Prostate gland (tissue), 2 donors: Measurements from ENCODE around the gene CUX1.

Experiments
- POLR2A ChIP-seq: fragments of 450-650 bp; IDR thresholded peaks from one replicate; pipeline ENCODE4 v1.6.1; 2016; ENCODE audit warnings: antibody characterized with exemption, mild to moderate bottlenecking
- POLR2AphosphoS5 ChIP-seq: sonication (generic); formaldehyde crosslinking; IDR thresholded peaks from one replicate; pipeline ENCODE4 v1.6.1; 2017; ENCODE audit warnings: antibody characterized with exemption
- TF ChIP-seq, protein P1 (sequence below), 4 experiments: fragments of 200-600 bp in 2 of 4; fragments of 450-650 bp in 2 of 4; sonication (generic) in 2 of 4; IDR thresholded peaks; 1 replicate in 3 of 4; 2 replicates in 1 of 4; pipeline ENCODE4 v1.5.1; 2016 to 2019; ENCODE audit warnings: antibody characterized with exemption in 4 of 4, mild to moderate bottlenecking in 2 of 4, moderate library complexity in 2 of 4

DNA sequence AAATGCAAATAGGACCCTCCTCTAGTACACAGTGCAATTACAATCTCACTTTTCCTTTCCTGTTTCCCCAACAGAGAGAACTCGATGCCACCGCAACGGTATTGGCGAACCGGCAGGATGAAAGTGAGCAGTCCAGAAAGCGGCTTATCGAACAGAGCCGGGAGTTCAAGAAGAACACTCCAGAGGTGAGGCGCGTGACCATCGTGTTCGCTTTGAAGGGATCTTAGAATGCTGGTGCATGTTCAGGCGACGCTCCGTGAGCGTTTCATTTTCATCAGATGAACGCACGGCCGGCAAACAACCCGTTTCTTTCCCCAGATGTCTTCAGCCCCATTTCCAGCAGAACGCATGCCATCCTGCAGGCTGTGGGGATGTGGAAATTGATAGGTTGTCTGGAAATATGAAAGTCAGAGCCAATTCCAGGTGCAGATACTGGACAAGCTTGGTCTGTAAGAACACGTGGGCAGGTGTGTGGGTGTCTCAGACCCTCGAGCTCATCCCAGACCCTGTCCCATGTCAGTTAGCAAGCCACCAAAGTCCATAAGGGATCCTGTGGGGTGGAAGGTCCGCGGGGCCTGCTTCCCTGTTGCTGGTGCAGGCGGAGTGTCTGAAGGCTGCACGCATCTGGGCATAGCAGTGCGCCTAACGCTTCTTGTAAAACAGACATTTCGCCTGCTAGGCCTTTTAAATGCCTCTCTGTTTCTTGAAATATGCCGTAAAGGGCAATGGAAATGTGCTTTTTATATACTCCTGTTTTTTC lies 98.8 kb downstream of the CUX1 start:
- TF ChIP-seq, protein P1, sequence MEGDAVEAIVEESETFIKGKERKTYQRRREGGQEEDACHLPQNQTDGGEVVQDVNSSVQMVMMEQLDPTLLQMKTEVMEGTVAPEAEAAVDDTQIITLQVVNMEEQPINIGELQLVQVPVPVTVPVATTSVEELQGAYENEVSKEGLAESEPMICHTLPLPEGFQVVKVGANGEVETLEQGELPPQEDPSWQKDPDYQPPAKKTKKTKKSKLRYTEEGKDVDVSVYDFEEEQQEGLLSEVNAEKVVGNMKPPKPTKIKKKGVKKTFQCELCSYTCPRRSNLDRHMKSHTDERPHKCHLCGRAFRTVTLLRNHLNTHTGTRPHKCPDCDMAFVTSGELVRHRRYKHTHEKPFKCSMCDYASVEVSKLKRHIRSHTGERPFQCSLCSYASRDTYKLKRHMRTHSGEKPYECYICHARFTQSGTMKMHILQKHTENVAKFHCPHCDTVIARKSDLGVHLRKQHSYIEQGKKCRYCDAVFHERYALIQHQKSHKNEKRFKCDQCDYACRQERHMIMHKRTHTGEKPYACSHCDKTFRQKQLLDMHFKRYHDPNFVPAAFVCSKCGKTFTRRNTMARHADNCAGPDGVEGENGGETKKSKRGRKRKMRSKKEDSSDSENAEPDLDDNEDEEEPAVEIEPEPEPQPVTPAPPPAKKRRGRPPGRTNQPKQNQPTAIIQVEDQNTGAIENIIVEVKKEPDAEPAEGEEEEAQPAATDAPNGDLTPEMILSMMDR (IDR thresholded peaks at IDR 0.05): no peak
- TF ChIP-seq POLR2A (no peak), POLR2AphosphoS5 (no peak)
